ENCODE data around the gene SCAMP4. TPM values are rescaled to one million over a fixed set of nuclear protein-coding genes. Genes with fewer than 3 reads are reported as not detected.

The SCAMP4 gene
- total RNA-seq: 10 to 100 TPM; 34.8 to 66.2 TPM

- Mint-ChIP-seq H3K9me3 (no peaks in the 10 kb centered on the region), H3K4me1 (ENCODE audit: low read depth in 2 of 2) (peaks cover 19 to 26% of the 10 kb centered on the region in 2 donors), H3K4me3 (peak within 1 kb of the TSS; percentile 96), H3K27me3 (no peaks in the 10 kb centered on the region), H3K36me3 (no peaks in the 10 kb centered on the region), H3K27ac (peak within 1 kb of the TSS; percentile 80 to 85)
- DNase-seq (ENCODE audit: low spot score) (peak; percentile 99), ATAC-seq (peak; percentile 98 to 99)
Observed at GRCh38 chr19:1905110-1905862, at the start of gene SCAMP4, which contains the start of gene ADAT3. Gene SCAMP4, plus strand, starts transcription at chr19:1905399. Its CDS starts 9,621 bp downstream, at chr19:1915020. Gene ADAT3, plus strand, starts transcription at chr19:1905399. Its CDS starts 6,649 bp downstream, at chr19:1912048.

- H3K4me1 Mint-ChIP-seq (ENCODE audit: low read depth in 2 of 2): peaks cover 18 to 24% of the 10 kb centered on the region in 2 donors
- H3K4me3 Mint-ChIP-seq: peak overlapping the region; percentile 76
- no peak for DNase-seq (ENCODE audit: low spot score)
- H3K27ac Mint-ChIP-seq: peak overlapping the region; percentile 72 to 73
- H3K36me3 Mint-ChIP-seq: no peaks in the 10 kb centered on the region
- peak in 1 of 2 donors; percentile 27 for ATAC-seq
- H3K27me3 Mint-ChIP-seq: no peaks in the 10 kb centered on the region
- H3K9me3 Mint-ChIP-seq: no peaks in the 10 kb centered on the region
Observed at GRCh38 chr19:1855828-1856255, 49.4 kb upstream of the SCAMP4 start.

GRCh38 chr19:1856345-1856697 is 48.9 kb upstream of the SCAMP4 start:
- no peak for DNase-seq (ENCODE audit: low spot score)
- ATAC-seq: no peak
- H3K36me3 Mint-ChIP-seq: no peaks in the 10 kb centered on the region
- peak overlapping the region; percentile 76 for H3K4me3 Mint-ChIP-seq
- no peaks in the 10 kb centered on the region for H3K27me3 Mint-ChIP-seq
- H3K9me3 Mint-ChIP-seq: no peaks in the 10 kb centered on the region
- H3K27ac Mint-ChIP-seq: peak overlapping the region; percentile 72 to 73
- H3K4me1 Mint-ChIP-seq (ENCODE audit: low read depth in 2 of 2): peaks cover 16 to 22% of the 10 kb centered on the region in 2 donors

DNA sequence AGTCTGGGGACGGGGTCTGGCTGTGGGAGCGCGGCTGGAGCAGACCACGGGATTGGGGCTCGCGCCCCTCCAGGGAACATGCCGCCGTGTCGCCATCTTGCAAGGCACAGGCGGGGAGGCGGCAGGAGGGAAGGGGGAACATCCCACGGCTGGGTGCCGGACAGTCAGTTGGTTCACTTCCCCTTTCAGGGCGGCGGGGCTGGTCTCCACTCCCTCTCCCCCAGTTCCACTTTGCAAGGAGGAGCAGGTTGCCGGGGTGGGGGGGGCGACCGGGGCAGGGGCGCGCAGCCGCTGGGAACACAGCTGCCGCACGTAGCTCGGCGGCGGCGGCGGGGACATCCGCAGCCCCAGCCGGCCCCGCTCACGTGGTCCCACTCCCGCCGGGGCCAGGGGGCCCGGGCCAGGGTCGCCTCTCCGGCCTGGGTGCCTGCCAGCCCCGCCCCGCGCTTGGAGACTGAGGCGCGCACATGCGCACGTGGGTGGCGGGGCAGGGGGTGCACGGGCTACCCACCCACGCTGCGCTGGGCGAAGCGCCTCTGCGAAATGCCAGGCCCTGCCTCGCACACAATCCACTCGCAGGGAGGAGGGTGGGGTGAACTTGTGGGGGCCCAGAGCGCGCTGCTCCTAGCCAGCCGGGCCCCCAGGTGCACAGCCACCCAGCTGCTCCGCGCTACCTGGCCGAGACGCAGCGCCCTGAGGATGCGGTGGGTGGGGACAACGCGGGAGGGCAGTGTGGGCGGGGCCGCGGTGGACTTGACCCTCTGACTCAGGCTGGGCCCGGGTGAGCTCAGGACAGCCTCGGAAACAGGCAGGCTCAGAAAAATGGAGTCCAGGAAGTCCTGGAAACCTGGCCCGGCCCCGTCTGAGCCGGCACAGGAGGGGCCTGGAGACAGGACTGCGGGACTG is 48.2 kb upstream of the SCAMP4 start:
- Mint-ChIP-seq H3K4me1 (ENCODE audit: low read depth in 2 of 2) (peaks cover 23 to 26% of the 10 kb centered on the region in 2 donors), H3K27me3 (no peaks in the 10 kb centered on the region), H3K36me3 (no peaks in the 10 kb centered on the region), H3K9me3 (no peaks in the 10 kb centered on the region), H3K4me3 (peak overlapping the region; percentile 76), H3K27ac (peak overlapping the region; percentile 72 to 73)
- DNase-seq (ENCODE audit: low spot score) (peak; percentile 83), ATAC-seq (peak; percentile 51 to 68)

DNA sequence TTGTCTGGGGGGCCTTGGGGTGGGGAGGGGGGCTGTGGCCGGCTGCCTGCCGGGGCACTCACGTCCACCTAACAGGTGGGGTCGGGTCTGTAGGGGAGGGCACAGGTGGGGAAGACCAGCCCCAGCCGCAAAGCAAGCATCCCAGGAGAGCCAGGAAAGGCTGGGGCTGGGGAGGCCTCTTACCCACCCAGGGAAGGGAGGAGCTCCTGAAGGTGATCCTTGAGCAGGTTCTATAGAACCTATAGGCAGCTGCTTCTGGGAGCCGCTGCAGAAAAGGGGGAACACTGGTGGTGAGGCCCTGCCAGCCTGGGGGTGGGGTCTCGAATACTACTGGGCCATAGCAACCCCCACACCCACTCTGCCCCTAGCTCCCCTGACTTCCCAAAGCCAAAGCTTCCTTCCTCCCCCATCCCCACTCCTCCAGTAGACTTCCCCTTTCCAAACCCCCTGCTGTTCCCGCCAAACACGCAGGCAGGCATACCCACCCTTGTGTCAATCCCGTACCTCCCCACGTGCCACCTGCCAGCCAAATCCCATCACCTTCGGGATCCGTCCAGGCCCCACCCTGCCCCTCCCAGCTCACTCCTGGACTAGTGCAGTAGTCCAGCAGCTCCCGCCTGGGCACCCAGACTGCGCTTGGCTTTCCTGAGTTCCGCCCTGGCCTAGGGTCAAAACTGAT is 47.4 kb upstream of the SCAMP4 start:
- DNase-seq (ENCODE audit: low spot score): no peak
- no peaks in the 10 kb centered on the region for H3K36me3 Mint-ChIP-seq

DNA sequence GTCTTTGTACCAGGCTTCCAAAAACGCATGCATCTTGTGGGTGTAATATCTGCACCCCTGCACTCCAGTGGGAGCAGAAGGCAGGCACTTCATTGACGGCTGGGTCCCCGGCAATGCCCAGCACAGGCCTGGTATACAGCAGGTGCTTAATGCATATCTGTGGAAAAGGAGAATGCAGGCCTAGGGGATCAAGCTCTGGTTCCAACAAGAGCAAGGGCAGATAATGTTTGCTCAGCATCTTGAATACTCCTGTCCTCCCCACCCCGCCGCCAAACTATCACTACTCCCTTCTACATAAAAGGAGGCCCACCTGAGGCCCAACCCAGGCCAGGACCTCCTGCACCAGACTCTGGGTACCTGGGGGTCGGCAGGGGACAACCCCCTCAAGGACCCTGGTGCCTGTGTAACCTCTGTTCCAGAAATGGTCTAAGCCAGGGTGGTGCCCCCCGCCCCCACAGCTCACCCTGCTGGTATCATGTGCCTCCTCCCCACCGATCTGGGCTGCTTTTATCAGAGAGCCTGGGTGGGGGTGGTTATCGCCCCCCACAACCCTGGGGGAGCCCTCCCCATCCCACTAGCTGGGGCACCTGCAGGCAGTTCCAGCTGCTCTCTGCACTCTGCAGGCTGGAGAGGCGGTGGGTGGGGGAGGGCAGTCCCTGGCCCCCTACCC is 46.7 kb upstream of the SCAMP4 start:
- no peak for DNase-seq (ENCODE audit: low spot score)
- Mint-ChIP-seq H3K27ac (no peak overlapping the region), H3K36me3 (no peaks in the 10 kb centered on the region), H3K4me1 (ENCODE audit: low read depth in 2 of 2) (peaks cover 18 to 19% of the 10 kb centered on the region in 2 donors), H3K4me3 (no peak overlapping the region), H3K9me3 (no peaks in the 10 kb centered on the region), H3K27me3 (no peaks in the 10 kb centered on the region)
- no peak for ATAC-seq

More for the DNA sequence above, 47.4 kb upstream of the SCAMP4 start:
- no peaks in the 10 kb centered on the region for H3K9me3 Mint-ChIP-seq
- no peak for ATAC-seq
- H3K27ac Mint-ChIP-seq: no peak overlapping the region
- H3K4me1 Mint-ChIP-seq (ENCODE audit: low read depth in 2 of 2): peaks cover 23% of the 10 kb centered on the region in 2 donors
- H3K4me3 Mint-ChIP-seq: no peak overlapping the region
- no peaks in the 10 kb centered on the region for H3K27me3 Mint-ChIP-seq

GRCh38 chr19:1859331-1859781 is 45.8 kb upstream of the SCAMP4 start:
- Mint-ChIP-seq H3K4me3 (no peak overlapping the region), H3K9me3 (no peaks in the 10 kb centered on the region), H3K27me3 (no peaks in the 10 kb centered on the region), H3K36me3 (no peaks in the 10 kb centered on the region), H3K27ac (no peak overlapping the region), H3K4me1 (ENCODE audit: low read depth in 2 of 2) (peaks cover 17 to 19% of the 10 kb centered on the region in 2 donors)
- ATAC-seq (no peak), DNase-seq (ENCODE audit: low spot score) (no peak)

- ATAC-seq (no peak), DNase-seq (ENCODE audit: low spot score) (no peak)
- Mint-ChIP-seq H3K36me3 (no peaks in the 10 kb centered on the region), H3K27ac (no peak overlapping the region), H3K9me3 (no peaks in the 10 kb centered on the region), H3K4me1 (ENCODE audit: low read depth in 2 of 2) (peaks cover 14 to 15% of the 10 kb centered on the region in 2 donors), H3K27me3 (no peaks in the 10 kb centered on the region), H3K4me3 (no peak overlapping the region)
Observed at GRCh38 chr19:1860042-1860775, 45.0 kb upstream of the SCAMP4 start.

DNA sequence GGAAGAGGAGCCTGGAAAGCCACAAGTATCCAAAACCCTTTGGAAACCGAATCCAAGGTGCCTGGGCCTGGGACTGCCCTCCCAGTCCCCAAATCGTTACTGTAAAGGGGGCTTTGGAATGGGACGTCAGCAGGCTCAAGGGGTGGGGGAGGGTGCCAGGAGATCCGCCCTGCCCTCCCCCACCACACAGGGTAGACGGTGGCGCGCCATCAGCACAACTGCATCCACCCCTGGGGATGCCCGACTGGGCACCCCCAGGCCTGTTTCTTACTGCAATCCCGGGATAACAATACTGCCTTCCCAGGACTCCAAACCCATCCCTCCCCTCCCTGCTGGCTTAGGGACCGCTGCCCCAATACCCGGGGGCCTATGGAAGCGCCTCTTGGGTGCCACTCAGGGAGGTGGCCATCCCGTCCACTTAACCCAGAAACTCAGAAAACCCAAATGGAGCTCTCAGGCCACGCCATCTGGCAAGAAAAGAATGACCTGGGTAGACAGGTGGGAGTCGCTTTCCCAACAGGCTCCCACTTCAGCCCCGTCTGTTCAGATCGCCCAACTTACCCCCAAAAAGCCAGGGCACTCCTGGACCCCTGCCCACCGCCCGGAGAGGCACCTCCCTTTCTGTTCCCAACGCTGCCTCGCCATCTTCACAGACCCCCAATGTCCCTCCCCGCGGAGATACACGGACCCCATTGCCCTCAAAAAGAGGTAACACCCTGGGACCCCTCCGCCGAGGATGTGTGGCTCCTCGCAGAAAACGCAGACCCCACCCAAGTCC is 44.2 kb upstream of the SCAMP4 start:
- Mint-ChIP-seq H3K4me3 (peak overlapping the region; percentile 92), H3K27ac (peak overlapping the region in 1 of 2 donors; percentile 89), H3K9me3 (no peaks in the 10 kb centered on the region), H3K27me3 (no peaks in the 10 kb centered on the region), H3K4me1 (ENCODE audit: low read depth in 2 of 2) (peaks cover 9 to 15% of the 10 kb centered on the region in 2 donors), H3K36me3 (no peaks in the 10 kb centered on the region)
- ATAC-seq: no peak
- DNase-seq (ENCODE audit: low spot score): no peak

DNA sequence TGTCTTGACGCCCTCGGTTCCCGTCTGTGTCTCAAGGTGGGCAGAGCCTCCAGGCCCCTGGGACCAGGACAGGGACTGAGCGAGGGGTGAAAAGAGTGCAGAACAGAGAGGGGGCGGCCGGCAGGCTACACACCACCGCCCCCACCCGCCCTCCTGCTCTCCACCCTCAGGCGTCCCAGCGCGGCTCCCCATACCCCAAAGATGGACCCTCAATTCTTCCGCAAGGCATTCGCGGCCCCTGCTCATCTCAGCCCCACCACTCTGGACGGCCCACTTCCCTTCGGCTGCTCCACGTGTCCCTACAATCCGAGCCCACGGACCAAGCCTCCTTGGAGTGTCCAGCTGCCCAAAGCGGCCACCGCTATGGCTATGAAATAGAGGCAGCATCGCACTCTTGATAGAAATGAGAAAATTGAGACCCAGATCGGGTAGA is 43.6 kb upstream of the SCAMP4 start:
- Mint-ChIP-seq H3K27ac (peak overlapping the region in 1 of 2 donors; percentile 89), H3K27me3 (no peaks in the 10 kb centered on the region), H3K4me1 (ENCODE audit: low read depth in 2 of 2) (peaks cover 9 to 12% of the 10 kb centered on the region in 2 donors), H3K36me3 (no peaks in the 10 kb centered on the region), H3K4me3 (peak overlapping the region; percentile 92), H3K9me3 (no peaks in the 10 kb centered on the region)
- DNase-seq (ENCODE audit: low spot score) (no peak), ATAC-seq (no peak)

DNA sequence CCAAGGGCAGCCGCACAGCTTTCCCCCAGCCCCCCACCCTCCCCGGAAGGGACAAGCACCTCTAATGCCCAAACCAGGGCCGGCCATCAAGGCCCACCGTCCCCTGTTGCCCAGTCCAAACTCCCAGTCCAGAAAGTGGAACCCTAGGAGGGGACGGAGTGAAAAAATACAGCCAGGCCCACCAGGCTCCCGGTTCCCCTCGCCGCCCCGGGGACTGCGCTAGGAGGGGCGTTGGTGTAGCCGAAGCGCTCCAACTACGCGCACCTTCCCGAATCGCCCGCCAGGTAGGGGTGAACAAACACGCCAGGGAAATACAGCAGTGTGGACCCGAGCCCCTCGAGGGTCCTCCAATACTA is 43.2 kb upstream of the SCAMP4 start:
- Mint-ChIP-seq H3K9me3 (no peaks in the 10 kb centered on the region), H3K27ac (peak overlapping the region; percentile 76 to 89), H3K4me3 (peak overlapping the region; percentile 92), H3K27me3 (no peaks in the 10 kb centered on the region), H3K4me1 (ENCODE audit: low read depth in 2 of 2) (peaks cover 9 to 12% of the 10 kb centered on the region in 2 donors), H3K36me3 (no peaks in the 10 kb centered on the region)
- no peak for ATAC-seq
- no peak for DNase-seq (ENCODE audit: low spot score)
